ENCODE data around the gene TENM3. TPM values are rescaled to one million over a fixed set of nuclear protein-coding genes. Genes with fewer than 3 reads are reported as not detected.
"Not testable (repeated sequence)": the region's sequence is repeated elsewhere in the genome, so short reads cannot be mapped to it uniquely, and the experiment has no call there.

Gene TENM3
- polyA plus RNA-seq, 4 donors: 14.4 to 17.3 (median 15.4) TPM

DNA sequence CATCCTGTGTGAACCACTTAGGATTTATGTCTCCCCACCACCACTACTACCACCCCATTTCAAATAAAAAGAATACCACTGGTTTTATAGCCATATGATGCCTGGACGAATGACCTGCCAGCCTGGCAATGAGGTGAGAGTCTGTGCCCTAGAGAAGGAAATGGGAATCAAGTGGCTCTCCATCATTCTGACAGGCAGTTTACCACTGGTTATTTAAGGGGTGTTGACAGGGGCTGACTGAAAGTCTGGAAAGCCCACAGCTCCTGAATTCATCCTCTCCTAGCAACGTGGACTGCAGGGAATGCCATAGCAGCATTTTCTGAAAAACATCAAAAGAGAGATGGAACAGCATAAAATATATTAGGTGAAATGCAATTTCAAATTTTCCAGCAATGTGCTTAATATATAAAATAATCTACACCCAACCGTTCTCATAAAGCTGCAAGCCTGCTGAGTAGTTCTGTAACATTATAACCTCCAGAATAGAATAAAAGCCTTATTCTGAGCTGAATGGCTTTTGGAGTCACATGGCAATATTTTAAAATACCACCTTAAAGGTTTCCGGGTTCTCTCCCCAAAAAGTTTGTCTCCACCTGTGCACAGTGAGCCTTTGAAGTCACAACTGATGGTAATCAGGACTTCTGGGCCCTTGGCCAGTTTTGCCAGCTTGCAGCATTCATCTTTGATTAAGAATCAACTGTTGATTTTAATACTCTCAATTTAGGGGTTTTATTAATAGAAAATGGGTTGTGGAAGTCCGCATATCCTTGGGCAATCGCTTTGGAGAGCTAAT is 552.4 kb downstream of the TENM3 start:
- DNase-seq (ENCODE audit: low read depth in 4 of 4, low spot score in 2 of 4): no peak

DNA sequence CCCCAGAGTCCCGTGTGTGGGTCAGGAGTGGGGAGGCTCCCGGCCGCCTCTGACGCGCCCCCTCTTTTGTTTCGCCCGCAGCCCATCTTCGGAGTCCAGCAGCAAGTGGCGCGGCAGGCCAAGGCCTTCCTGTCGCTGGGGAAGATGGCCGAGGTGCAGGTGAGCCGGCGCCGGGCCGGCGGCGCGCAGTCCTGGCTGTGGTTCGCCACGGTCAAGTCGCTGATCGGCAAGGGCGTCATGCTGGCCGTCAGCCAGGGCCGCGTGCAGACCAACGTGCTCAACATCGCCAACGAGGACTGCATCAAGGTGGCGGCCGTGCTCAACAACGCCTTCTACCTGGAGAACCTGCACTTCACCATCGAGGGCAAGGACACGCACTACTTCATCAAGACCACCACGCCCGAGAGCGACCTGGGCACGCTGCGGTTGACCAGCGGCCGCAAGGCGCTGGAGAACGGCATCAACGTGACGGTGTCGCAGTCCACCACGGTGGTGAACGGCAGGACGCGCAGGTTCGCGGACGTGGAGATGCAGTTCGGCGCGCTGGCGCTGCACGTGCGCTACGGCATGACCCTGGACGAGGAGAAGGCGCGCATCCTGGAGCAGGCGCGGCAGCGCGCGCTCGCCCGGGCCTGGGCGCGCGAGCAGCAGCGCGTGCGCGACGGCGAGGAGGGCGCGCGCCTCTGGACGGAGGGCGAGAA is 556.5 kb downstream of the TENM3 start:
- no peak for DNase-seq (ENCODE audit: low read depth in 4 of 4, low spot score in 2 of 4)

DNA sequence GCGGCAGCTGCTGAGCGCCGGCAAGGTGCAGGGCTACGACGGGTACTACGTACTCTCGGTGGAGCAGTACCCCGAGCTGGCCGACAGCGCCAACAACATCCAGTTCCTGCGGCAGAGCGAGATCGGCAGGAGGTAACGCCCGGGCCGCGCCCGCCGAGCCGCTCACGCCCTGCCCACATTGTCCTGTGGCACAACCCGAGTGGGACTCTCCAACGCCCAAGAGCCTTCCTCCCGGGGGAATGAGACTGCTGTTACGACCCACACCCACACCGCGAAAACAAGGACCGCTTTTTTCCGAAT is 557.0 kb downstream of the TENM3 start:
- DNase-seq (ENCODE audit: low read depth in 4 of 4, low spot score in 2 of 4): no peak

DNA sequence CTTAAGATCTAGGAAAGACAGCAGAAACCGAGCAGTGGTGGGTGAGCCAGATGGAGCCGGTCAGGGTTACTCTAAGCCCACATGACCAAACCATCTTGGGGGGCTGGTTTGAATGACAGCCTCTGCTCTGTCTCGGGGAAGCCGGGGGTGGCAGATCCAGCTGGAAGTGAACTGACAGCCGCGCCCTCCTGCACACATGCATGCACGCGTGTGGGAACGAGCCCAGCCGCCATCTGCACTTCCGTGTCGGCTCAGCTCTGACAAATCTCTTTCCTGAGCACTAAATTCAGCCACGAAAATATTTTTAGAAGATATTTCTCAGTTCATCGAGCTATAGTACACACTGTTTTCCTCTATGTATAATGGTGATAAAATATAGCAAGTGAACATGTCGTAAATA is 558.4 kb downstream of the TENM3 start:
- DNase-seq (ENCODE audit: low read depth in 4 of 4, low spot score in 2 of 4): no peak

DNA sequence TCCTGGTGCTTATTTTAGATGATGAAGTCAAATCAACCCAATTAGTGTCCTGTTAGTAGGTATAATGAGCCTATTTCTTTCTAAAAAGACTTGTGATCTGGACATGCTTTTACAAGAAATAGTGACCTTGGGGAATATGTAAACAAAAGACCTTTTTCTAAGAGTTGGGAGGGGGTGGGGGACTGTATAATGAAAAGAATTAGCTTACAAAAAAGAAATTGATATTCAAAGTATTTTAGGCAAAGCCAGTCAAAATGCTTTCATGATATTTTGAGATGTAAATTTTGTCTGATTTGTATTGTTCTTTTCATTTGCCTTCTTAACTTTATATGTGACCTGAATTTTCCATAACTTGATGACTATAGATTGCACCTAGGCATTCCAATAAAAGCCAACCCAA is 559.4 kb downstream of the TENM3 start:
- DNase-seq (ENCODE audit: low read depth in 4 of 4, low spot score in 2 of 4): no peak

DNA sequence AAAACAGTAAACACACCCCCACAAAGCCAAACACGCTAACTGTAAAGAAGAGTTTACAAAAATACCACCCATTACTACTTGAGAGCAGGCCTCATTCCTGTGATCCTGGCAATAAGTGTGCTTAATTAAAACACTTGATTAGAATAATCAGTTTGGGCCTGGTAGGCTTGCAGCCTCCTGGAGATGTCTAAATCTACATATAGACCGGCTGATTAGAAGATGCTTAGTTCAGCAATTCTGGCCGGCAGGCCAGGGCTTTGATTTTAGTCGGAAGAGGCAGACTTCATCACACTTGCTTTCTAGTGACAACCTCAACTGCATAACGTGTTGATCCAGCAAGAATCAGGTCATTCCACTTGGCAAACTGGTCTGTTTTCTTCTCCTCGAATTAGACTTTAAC is 560.0 kb downstream of the TENM3 start:
- no peak for DNase-seq (ENCODE audit: low read depth in 4 of 4, low spot score in 2 of 4)

DNA sequence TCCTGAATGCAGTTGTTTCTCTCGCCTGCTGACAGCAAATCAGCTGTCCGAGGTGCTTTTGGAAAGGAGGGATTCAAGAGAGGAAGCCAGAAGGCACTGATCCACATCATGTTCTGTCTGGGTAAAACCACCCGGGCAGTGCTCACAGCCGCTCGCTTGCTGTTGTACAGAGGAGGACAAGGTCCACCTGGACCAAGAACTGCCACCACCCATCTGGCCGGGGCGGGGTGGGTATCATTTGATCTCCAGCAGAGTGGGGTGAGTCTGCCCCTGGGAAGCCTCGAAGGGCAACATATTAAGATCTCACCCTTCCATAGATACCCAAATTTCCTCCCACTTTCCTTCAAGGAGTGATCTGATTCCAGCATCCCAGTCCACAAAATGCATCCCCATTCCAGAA is 560.9 kb downstream of the TENM3 start:
- DNase-seq (ENCODE audit: low read depth in 4 of 4, low spot score in 2 of 4): no peak

DNA sequence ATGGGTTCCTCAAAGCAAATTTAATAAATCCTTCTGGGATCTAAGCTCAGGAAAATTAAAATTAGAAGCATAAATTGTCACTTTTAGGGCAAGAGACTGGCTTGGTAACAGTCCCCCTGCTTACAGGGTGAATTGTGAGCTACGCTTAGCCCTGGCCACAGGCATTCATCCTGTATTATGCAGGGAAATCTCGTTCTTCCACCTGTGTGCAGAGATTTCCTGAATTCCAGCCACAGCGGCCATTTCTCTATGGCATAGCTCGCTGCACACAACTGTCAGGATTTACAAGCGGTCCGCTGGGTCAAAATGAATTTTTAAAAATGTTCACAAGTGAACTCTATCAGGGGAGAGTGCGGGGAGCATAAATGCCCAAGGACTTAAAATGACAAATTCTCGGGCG is 562.1 kb downstream of the TENM3 start:
- DNase-seq (ENCODE audit: low read depth in 4 of 4, low spot score in 2 of 4): no peak

DNA sequence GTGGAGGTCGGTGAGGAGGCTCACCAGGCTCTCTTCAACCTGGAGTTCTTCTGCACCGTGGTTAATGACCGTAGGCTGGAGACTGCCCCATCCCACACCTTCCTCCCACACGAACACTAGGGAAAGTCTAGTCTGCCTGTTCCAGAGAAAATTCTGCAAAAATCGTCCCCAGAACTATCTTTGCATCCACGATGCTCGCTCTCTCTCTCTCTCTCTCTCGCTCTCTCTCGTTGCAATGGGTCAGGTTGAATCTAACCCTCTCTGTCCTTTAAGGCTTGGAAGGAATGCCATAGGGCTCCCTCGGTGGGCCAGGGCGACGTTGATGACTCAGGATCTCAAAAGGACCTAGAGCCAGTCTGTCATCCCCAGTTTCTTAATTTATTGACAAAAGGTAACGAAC is 562.5 kb downstream of the TENM3 start:
- DNase-seq (ENCODE audit: low read depth in 4 of 4, low spot score in 2 of 4): no peak

DNA sequence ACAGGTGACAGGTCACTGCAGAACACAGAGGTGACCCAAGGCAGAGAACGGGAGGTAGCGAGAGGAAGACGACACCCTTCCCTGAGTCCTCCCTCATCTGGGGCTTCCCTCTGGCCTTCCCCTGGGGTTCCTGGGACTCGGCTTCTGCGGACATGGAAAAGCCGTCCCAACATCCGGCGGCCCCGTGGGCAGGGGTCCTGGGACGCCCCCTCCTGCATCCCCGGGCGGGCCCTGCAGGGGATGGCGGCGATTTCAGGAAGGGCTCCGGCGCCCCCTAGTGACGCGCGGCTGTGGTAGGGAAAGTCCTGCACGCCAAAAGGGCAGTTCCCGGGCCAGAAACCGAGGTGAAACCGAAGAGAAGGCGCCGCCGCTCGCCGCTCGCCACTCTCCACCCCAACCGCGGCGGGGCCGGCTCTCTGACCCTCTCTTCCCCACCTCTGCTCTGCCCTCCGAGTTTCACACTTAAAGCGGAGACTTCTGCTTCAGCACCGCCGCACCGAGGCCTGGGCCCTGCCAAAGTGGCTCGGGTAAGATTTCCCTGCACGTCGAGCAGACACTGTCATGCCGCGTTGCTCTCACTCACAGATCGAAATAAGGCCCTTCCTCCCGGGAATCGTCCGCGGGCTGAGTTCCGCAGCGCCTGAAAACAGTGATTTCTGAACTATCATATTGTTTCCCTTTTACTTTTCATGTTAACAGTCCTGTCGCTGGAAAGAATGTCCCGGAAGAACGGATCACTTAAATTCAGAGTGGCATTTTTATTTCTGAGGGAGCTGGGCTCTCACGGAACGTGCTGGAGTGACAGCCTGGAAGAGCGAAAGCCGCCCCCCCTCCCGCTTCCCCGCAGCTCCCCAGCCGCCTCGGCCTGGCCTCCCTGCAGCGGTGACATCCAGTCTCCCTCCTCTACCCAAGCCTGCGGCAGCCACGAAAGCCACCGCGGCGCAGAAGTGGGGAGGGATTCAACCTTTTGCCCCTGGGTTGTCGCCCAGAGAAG is 563.4 kb downstream of the TENM3 start:
- DNase-seq (ENCODE audit: low read depth in 4 of 4, low spot score in 2 of 4): peak in 3 of 4 donors; percentile 70 to 81 (median 74)

DNA sequence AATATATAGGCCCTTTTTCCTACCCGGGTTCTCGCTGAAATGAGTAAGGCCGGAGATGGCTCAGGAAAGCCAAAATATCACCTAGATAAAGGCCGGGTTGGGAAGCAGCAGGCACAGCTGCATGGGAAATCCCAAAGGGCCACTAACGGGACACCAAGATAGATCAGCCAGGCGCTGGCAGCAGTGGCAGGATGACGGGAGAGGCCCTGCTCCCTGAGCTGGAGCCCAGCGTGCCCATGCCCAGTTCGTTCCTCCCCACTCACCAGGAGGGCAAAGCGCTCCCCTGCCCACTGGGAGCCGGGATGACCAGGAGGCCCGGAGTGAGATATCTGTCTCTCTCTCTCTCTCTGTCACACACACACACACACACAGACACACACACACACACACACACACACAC is 564.1 kb downstream of the TENM3 start:
- DNase-seq (ENCODE audit: low read depth in 4 of 4, low spot score in 2 of 4): no peak

DNA sequence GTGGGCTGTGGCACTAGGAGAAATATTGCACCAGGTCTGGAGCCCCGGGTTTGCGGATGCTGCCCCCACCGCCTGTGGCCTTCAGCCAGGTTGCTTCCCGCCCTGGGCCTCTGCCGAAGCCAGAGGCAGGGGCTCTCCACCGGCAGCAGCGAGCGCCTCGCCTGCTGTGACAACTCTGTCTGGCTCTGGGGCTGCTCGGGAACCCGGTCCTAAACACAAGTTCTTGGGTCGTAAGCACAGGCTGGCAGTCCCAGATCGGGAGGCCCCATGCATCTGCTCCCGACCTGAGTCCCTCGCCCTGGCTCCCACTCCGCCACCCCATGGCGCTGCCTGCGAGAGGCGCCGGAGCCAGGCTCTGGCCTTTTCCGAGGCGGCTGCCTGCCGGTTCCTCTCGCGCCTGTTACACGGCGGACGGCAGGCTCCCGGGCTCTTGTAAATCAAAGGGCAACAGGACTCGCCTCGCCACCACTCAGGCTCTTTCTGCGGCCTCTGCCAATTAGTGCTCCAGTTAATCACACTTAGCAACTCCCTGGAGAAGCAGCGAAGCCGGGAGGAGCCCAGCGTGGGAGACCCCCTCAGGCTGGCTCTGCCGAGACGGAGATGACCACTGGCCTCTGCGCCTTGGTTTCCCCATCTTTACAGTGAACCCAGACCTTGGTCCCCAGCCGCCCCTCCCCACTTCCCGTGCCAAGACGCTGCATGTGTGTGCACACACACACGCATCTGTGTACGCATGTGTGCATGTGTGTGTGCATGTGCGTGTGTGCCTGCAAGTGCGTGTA is 564.8 kb downstream of the TENM3 start:
- no peak for DNase-seq (ENCODE audit: low read depth in 4 of 4, low spot score in 2 of 4)

DNA sequence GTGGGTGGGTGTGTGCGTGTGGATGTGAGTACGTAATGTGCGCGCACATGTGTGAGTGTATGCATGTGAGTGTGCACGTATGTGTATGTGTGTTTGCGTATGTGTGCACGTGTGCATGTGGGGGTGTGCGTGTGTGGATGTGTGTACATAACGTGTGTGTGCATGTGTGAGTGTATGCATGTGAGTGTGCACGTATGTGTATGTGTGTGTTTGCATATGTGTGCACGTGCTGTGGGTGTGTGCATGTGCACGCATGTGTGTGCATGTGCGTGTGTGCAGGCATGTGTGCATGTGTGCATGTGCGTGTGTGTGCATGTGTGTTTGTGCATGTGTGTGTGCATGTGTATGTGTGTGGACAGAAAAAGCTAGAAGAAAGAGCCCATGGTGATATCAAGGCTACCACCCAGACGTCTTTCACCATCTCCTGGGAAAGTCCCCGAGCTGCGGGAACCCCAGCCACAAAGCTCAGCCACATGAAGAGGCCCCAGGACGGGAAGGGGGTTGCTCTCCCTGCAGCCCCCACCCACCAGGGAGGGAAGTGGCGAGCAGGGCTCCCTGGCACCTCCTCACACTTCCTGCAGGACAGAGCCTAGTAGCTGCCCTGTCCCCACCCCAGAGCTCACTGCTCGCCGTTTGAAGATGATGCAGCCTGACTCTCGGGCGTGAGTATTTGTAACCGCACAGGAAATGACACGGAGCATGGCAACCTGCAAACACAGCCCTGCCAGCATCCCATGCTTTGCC is 565.6 kb downstream of the TENM3 start:
- DNase-seq (ENCODE audit: low read depth in 4 of 4, low spot score in 2 of 4): no peak

DNA sequence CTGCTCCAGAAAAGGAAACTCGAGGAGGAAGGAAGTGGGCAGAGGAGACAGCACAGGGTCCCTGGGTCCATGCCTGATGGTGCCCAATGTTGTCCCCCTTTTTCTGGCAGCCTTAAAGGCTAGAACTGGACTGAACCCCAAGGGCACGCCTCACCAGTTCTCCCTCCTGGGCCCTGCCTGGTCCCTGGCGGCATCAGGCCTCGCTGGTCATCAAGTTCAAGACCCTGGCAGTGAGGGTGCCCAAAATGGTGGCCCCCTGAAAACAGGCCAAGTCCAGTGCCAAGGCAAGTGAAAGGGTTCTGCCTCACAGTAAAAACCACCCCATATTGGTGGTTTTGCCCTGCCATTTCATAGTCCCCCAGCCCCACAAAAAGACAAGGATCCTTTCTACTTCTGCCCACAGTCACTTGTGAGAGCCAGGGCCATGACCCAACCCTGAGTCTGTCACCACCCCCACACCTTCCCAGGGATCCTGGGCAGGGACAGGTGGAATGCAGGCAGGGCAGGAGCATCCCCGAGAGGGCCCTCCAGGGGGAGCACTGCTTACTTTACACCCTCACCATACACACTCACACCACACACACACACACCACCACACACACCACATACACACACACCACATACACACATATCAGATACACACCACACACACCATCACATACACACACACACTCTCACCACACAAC is 566.4 kb downstream of the TENM3 start:
- no peak for DNase-seq (ENCODE audit: low read depth in 4 of 4, low spot score in 2 of 4)

DNA sequence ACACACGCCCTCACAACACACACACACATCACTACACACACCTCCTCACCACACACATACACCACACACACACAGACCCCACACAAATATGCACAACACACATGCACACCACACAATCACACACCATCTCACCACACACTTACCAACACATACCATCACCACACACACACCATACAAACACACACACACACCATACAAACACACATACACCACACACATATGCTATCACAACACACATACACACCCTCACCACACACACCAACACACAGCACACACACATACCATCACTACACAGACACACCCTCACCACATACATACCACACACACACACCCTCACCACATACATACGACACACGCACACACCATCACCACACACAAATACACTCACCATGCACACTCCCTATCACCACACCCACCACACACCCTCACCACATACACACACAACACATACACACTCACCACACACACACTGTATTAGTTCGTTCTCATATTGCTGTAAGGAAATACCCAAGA is 567.0 kb downstream of the TENM3 start:
- DNase-seq (ENCODE audit: low read depth in 4 of 4, low spot score in 2 of 4): no peak

DNA sequence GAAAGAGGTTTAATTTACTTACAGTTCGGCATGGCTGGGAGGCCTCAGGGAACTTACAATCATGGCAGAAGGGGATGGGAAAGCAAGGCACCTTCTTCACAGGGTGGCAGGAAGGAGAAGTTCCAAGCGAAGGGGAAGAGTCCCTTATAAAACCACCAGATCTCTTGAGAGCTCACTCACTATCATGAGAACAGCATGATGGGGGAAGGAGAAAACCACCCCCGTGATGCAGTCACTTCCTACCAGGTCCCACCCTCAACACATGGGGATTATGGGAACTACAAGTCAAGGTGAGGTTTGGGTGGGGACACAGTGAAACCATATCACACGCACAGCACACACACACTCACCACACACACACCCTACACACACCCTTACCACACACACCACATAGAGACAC is 569.7 kb downstream of the TENM3 start:
- DNase-seq (ENCODE audit: low read depth in 4 of 4, low spot score in 2 of 4): no peak

DNA sequence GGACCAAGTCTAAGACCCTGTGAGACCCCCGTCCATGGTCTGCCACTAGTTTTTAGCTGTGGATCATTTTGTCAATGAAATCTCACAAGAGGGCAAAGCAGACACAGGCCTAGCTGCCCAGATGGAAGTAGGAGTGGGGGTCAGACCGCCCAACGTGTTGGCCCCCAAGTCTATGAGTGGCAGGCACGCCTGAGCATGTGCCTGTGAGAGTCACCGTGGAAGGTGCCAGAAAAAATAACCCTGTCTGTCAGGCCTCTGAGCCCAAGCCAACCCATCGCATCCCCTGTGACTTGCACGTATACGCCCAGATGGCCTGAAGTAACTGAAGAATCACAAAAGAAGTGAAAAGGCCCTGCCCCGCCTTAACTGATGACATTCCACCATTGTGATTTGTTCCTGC is 570.9 kb downstream of the TENM3 start:
- DNase-seq (ENCODE audit: low read depth in 4 of 4, low spot score in 2 of 4): not testable (repeated sequence)

DNA sequence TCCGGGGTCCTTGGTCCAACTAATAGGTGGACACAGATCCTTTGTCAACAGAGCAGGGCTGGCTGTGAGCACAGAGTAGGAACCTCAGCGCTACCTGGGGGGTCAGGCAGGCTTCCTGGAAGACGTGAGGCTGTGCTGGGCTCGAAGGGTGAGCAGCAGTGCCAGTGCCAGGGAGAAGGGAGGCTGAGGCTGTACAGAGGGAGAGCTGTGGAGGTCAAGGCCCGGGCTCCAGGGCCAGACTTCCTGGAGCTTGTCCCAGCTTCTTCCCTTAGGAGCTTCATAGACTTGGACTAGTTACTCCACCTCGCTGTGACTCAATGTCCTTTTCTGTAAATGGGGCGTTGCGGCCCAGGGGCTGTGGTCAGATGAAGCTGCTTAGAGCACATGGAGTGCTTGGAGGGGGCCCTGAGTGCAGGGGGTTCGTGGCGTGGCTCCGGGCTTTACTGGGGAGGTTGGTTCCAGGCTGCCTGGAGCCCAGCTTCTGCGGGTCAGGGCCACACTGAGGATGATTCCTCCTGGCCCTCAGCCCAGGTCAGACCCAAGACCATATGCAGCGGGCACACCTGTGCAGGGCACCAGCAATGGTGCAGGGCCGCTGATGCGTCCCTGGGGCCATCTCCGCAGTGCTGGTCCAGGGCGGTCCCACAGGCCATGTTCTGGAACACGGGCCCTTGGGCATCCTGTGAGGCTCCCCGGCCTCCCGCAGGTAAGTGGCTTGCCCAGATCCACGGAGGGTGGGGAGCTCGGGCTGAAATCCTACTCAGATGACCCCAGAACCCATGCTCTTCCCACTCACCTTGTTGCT is 575.9 kb downstream of the TENM3 start:
- no peak for DNase-seq (ENCODE audit: low read depth in 4 of 4, low spot score in 2 of 4)
